ENCODE results near the gene DDX42.

- TF ChIP-seq, protein P1, sequence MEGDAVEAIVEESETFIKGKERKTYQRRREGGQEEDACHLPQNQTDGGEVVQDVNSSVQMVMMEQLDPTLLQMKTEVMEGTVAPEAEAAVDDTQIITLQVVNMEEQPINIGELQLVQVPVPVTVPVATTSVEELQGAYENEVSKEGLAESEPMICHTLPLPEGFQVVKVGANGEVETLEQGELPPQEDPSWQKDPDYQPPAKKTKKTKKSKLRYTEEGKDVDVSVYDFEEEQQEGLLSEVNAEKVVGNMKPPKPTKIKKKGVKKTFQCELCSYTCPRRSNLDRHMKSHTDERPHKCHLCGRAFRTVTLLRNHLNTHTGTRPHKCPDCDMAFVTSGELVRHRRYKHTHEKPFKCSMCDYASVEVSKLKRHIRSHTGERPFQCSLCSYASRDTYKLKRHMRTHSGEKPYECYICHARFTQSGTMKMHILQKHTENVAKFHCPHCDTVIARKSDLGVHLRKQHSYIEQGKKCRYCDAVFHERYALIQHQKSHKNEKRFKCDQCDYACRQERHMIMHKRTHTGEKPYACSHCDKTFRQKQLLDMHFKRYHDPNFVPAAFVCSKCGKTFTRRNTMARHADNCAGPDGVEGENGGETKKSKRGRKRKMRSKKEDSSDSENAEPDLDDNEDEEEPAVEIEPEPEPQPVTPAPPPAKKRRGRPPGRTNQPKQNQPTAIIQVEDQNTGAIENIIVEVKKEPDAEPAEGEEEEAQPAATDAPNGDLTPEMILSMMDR (IDR thresholded peaks at IDR 0.05) = no peak
- TF ChIP-seq POLR2A (IDR thresholded peaks at IDR 0.05) = no peak
- no peak for TF ChIP-seq EP300 (IDR thresholded peaks at IDR 0.05)
Measured at GRCh38 chr17:63837480-63837879, 63.5 kb downstream of the DDX42 start.
